ENCODE results near the gene RBL2.

Gene RBL2

DNA sequence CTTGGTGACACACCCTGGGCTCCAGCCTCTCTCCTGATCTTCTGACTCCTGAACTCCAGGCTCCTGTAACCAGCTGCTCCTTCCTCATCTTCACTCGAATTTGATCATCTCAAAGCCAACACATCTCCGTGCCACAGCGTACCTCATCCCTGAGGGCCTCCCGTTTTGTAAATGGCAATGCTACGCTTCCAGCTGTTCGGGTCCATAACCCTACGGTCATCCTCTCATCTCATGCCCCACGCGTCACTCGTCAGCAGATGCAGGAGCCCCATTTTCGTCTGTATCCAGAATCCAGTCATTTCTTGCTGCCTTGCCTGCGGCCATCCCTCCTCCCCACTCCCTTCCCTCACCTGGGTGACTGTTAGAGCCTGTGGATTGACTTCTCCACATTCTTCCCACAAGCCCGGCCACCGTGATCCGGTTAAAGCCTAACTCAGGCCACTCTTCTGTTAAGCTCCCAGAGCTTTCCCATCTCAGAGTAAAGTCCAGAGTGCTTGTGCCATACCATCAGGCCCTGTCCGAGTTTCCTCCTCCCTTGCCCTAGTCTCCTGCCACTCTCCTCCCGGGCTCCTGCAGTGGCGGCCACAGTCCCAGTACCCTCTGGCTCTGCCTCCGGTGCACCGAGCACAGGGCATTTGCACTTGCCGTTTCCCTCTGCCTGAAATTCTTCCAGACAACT lies 89.0 kb downstream of the RBL2 start:
- Histone ChIP-seq H2BK120ac (ENCODE audit: low read depth, low read length) (no peak overlapping the region), H3K79me2 (ENCODE audit: control insufficient read depth, insufficient read depth, low read length) (no peaks in the 10 kb centered on the region), H3K4ac (ENCODE audit: low read depth, low read length) (no peak overlapping the region), H3K4me2 (ENCODE audit: low read length) (no peak overlapping the region), H4K5ac (ENCODE audit: low read length) (no peak overlapping the region), H2AK5ac (ENCODE audit: low read length) (no peak overlapping the region), H3K27ac (ENCODE audit: low read depth, low read length) (no peak overlapping the region), H3K23ac (ENCODE audit: low read length) (no peak overlapping the region), H3K18ac (ENCODE audit: low read length) (no peak overlapping the region), H3K9ac (ENCODE audit: low read length) (no peak overlapping the region), H2BK5ac (ENCODE audit: low read length) (no peak overlapping the region), H3K4me3 (ENCODE audit: low read length) (no peak overlapping the region), H4K8ac (ENCODE audit: low read depth, low read length) (no peak overlapping the region), H3K79me1 (ENCODE audit: low read length) (no peaks in the 10 kb centered on the region), H3K27me3 (ENCODE audit: insufficient read depth, low read length, poor library complexity) (no peaks in the 10 kb centered on the region), H3K36me3 (ENCODE audit: control insufficient read depth, insufficient read depth, low read length) (no peaks in the 10 kb centered on the region), H3K4me1 (ENCODE audit: control insufficient read depth, low read depth, low read length) (no peaks in the 10 kb centered on the region), H3K56ac (ENCODE audit: low read length) (no peak overlapping the region), H2BK15ac (replicated peaks; ENCODE audit: low read depth) (no peak overlapping the region)
- no CpG with 5 or more reads among the region's 21 CpGs for WGBS (ENCODE audit: extremely low coverage, insufficient coverage, low lambda C conversion rate)
- no peak for DNase-seq

GRCh38 chr16:53523971-53524548 lies 89.8 kb downstream of the RBL2 start:
- DNase-seq, result no peak
- Histone ChIP-seq H3K27ac (ENCODE audit: low read depth, low read length) (no peak overlapping the region), H4K5ac (ENCODE audit: low read length) (no peak overlapping the region), H3K4me3 (ENCODE audit: low read length) (no peak overlapping the region), H3K9ac (ENCODE audit: low read length) (no peak overlapping the region), H3K4me1 (ENCODE audit: control insufficient read depth, low read depth, low read length) (no peaks in the 10 kb centered on the region), H2BK5ac (ENCODE audit: low read length) (no peak overlapping the region), H3K23ac (ENCODE audit: low read length) (no peak overlapping the region), H4K8ac (ENCODE audit: low read depth, low read length) (no peak overlapping the region), H3K79me1 (ENCODE audit: low read length) (no peaks in the 10 kb centered on the region), H3K56ac (ENCODE audit: low read length) (no peak overlapping the region), H3K79me2 (ENCODE audit: control insufficient read depth, insufficient read depth, low read length) (no peaks in the 10 kb centered on the region), H3K27me3 (ENCODE audit: insufficient read depth, low read length, poor library complexity) (no peaks in the 10 kb centered on the region), H3K36me3 (ENCODE audit: control insufficient read depth, insufficient read depth, low read length) (no peaks in the 10 kb centered on the region), H3K4ac (ENCODE audit: low read depth, low read length) (no peak overlapping the region), H2BK120ac (ENCODE audit: low read depth, low read length) (no peak overlapping the region), H2BK15ac (replicated peaks; ENCODE audit: low read depth) (no peak overlapping the region), H3K18ac (ENCODE audit: low read length) (no peak overlapping the region), H2AK5ac (ENCODE audit: low read length) (no peak overlapping the region), H3K4me2 (ENCODE audit: low read length) (no peak overlapping the region)
- no CpG with 5 or more reads among the region's 15 CpGs for WGBS (ENCODE audit: extremely low coverage, insufficient coverage, low lambda C conversion rate)

GRCh38 chr16:53528797-53529196 lies 94.5 kb downstream of the RBL2 start:
- H2BK15ac ChIP-seq (replicated peaks; ENCODE audit: low read depth), result no peak overlapping the region
- H3K4ac ChIP-seq (ENCODE audit: low read depth, low read length), result no peak overlapping the region
- H3K79me1 ChIP-seq (ENCODE audit: low read length), result no peaks in the 10 kb centered on the region
- H3K79me2 ChIP-seq (ENCODE audit: control insufficient read depth, insufficient read depth, low read length), result no peaks in the 10 kb centered on the region
- no peak overlapping the region for H4K5ac ChIP-seq (ENCODE audit: low read length)
- no peak overlapping the region for H2BK120ac ChIP-seq (ENCODE audit: low read depth, low read length)
- H3K4me3 ChIP-seq (ENCODE audit: low read length), result no peak overlapping the region
- no CpG with 5 or more reads among the region's 6 CpGs for WGBS (ENCODE audit: extremely low coverage, insufficient coverage, low lambda C conversion rate)
- no peak overlapping the region for H3K27ac ChIP-seq (ENCODE audit: low read depth, low read length)
- H3K23ac ChIP-seq (ENCODE audit: low read length), result no peak overlapping the region
- no peak overlapping the region for H3K9ac ChIP-seq (ENCODE audit: low read length)
- no peak overlapping the region for H3K4me2 ChIP-seq (ENCODE audit: low read length)
- no peak overlapping the region for H4K8ac ChIP-seq (ENCODE audit: low read depth, low read length)
- no peak for DNase-seq
- H3K4me1 ChIP-seq (ENCODE audit: control insufficient read depth, low read depth, low read length), result no peaks in the 10 kb centered on the region
- no peak overlapping the region for H3K18ac ChIP-seq (ENCODE audit: low read length)
- H2BK5ac ChIP-seq (ENCODE audit: low read length), result no peak overlapping the region
- no peaks in the 10 kb centered on the region for H3K27me3 ChIP-seq (ENCODE audit: insufficient read depth, low read length, poor library complexity)
- no peaks in the 10 kb centered on the region for H3K36me3 ChIP-seq (ENCODE audit: control insufficient read depth, insufficient read depth, low read length)
- no peak overlapping the region for H2AK5ac ChIP-seq (ENCODE audit: low read length)
- H3K56ac ChIP-seq (ENCODE audit: low read length), result no peak overlapping the region

DNA sequence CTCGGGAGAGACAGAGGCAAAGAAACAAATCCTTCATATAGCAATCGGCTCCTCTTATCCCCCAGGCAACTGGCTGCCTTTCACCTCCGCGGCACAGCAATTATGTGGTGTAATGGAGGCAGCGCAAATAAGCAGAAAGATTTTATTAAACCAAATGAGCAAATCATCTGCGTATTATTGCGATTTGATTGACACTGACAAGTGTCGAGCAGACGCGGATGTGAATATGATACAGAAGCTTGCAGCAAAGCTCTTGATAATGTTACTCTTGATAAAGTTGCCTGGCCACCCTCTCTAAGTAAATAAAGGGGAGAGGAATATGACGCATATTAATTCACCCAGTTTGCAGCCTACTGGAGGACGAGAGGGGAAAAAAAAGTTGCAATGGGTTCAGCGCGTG lies 95.2 kb downstream of the RBL2 start:
- H3K4ac ChIP-seq (ENCODE audit: low read depth, low read length), result no peak overlapping the region
- no peak overlapping the region for H3K27ac ChIP-seq (ENCODE audit: low read depth, low read length)

DNA sequence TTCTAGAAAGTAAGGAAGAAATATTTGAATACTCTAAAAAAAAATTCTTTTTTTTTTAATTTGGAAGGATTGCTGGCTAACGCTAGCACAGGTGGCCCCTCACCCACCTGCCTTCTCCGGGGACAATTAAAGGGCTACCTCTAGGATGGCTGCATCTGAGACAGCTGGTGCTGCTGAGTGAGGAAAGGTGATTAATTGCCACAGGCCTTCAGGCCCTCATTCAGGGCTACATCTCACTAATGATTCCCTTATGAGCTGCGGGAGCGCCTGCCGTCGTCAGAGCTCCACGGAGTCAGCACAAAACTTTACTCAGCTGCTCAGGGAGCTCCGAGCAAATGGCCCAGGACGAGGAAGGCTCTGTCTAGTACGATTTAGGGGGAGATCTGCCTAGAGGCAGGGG lies 95.8 kb downstream of the RBL2 start:
- Histone ChIP-seq H3K9ac (ENCODE audit: low read length) (no peak overlapping the region), H2BK5ac (ENCODE audit: low read length) (no peak overlapping the region), H3K4me1 (ENCODE audit: control insufficient read depth, low read depth, low read length) (no peaks in the 10 kb centered on the region), H2AK5ac (ENCODE audit: low read length) (no peak overlapping the region), H3K79me1 (ENCODE audit: low read length) (no peaks in the 10 kb centered on the region), H3K4me2 (ENCODE audit: low read length) (no peak overlapping the region), H3K36me3 (ENCODE audit: control insufficient read depth, insufficient read depth, low read length) (no peaks in the 10 kb centered on the region), H3K27me3 (ENCODE audit: insufficient read depth, low read length, poor library complexity) (no peaks in the 10 kb centered on the region), H3K23ac (ENCODE audit: low read length) (no peak overlapping the region), H3K4ac (ENCODE audit: low read depth, low read length) (no peak overlapping the region), H2BK120ac (ENCODE audit: low read depth, low read length) (no peak overlapping the region), H3K79me2 (ENCODE audit: control insufficient read depth, insufficient read depth, low read length) (no peaks in the 10 kb centered on the region), H4K8ac (ENCODE audit: low read depth, low read length) (no peak overlapping the region), H3K4me3 (ENCODE audit: low read length) (no peak overlapping the region), H4K5ac (ENCODE audit: low read length) (no peak overlapping the region), H3K27ac (ENCODE audit: low read depth, low read length) (no peak overlapping the region), H2BK15ac (replicated peaks; ENCODE audit: low read depth) (no peak overlapping the region), H3K56ac (ENCODE audit: low read length) (no peak overlapping the region), H3K18ac (ENCODE audit: low read length) (no peak overlapping the region)
- no peak for DNase-seq
- no CpG with 5 or more reads among the region's 10 CpGs for WGBS (ENCODE audit: extremely low coverage, insufficient coverage, low lambda C conversion rate)

More for the DNA sequence above, 95.2 kb downstream of the RBL2 start:
- Histone ChIP-seq H4K5ac (ENCODE audit: low read length) (no peak overlapping the region), H2BK5ac (ENCODE audit: low read length) (no peak overlapping the region), H3K18ac (ENCODE audit: low read length) (no peak overlapping the region), H2AK5ac (ENCODE audit: low read length) (no peak overlapping the region), H3K4me2 (ENCODE audit: low read length) (no peak overlapping the region), H3K9ac (ENCODE audit: low read length) (no peak overlapping the region), H3K36me3 (ENCODE audit: control insufficient read depth, insufficient read depth, low read length) (no peaks in the 10 kb centered on the region), H3K4me1 (ENCODE audit: control insufficient read depth, low read depth, low read length) (no peaks in the 10 kb centered on the region), H4K8ac (ENCODE audit: low read depth, low read length) (no peak overlapping the region), H2BK120ac (ENCODE audit: low read depth, low read length) (no peak overlapping the region), H2BK15ac (replicated peaks; ENCODE audit: low read depth) (no peak overlapping the region), H3K23ac (ENCODE audit: low read length) (no peak overlapping the region), H3K79me2 (ENCODE audit: control insufficient read depth, insufficient read depth, low read length) (no peaks in the 10 kb centered on the region), H3K56ac (ENCODE audit: low read length) (no peak overlapping the region), H3K79me1 (ENCODE audit: low read length) (no peaks in the 10 kb centered on the region), H3K27me3 (ENCODE audit: insufficient read depth, low read length, poor library complexity) (no peaks in the 10 kb centered on the region), H3K4me3 (ENCODE audit: low read length) (no peak overlapping the region)
- no CpG with 5 or more reads among the region's 14 CpGs for WGBS (ENCODE audit: extremely low coverage, insufficient coverage, low lambda C conversion rate)
- DNase-seq, result no peak

GRCh38 chr16:53530741-53531140 lies 96.5 kb downstream of the RBL2 start:
- WGBS (ENCODE audit: extremely low coverage, insufficient coverage, low lambda C conversion rate), result no CpG with 5 or more reads among the region's 1 CpG
- H3K4me3 ChIP-seq (ENCODE audit: low read length), result no peak overlapping the region

More at GRCh38 chr16:53530741-53531140, 96.5 kb downstream of the RBL2 start:
- H3K27me3 ChIP-seq (ENCODE audit: insufficient read depth, low read length, poor library complexity), result no peaks in the 10 kb centered on the region
- no peak overlapping the region for H3K4ac ChIP-seq (ENCODE audit: low read depth, low read length)
- no peak overlapping the region for H3K56ac ChIP-seq (ENCODE audit: low read length)
- H4K5ac ChIP-seq (ENCODE audit: low read length), result no peak overlapping the region
- no peaks in the 10 kb centered on the region for H3K79me2 ChIP-seq (ENCODE audit: control insufficient read depth, insufficient read depth, low read length)
- no peak overlapping the region for H3K23ac ChIP-seq (ENCODE audit: low read length)
- H3K4me2 ChIP-seq (ENCODE audit: low read length), result no peak overlapping the region
- no peak overlapping the region for H2AK5ac ChIP-seq (ENCODE audit: low read length)
- H2BK15ac ChIP-seq (replicated peaks; ENCODE audit: low read depth), result no peak overlapping the region
- no peak overlapping the region for H3K9ac ChIP-seq (ENCODE audit: low read length)
- DNase-seq, result no peak
- no peak overlapping the region for H2BK120ac ChIP-seq (ENCODE audit: low read depth, low read length)
- H4K8ac ChIP-seq (ENCODE audit: low read depth, low read length), result no peak overlapping the region
- no peaks in the 10 kb centered on the region for H3K4me1 ChIP-seq (ENCODE audit: control insufficient read depth, low read depth, low read length)
- no peaks in the 10 kb centered on the region for H3K36me3 ChIP-seq (ENCODE audit: control insufficient read depth, insufficient read depth, low read length)
- H2BK5ac ChIP-seq (ENCODE audit: low read length), result no peak overlapping the region
- no peak overlapping the region for H3K27ac ChIP-seq (ENCODE audit: low read depth, low read length)
- no peaks in the 10 kb centered on the region for H3K79me1 ChIP-seq (ENCODE audit: low read length)
- H3K18ac ChIP-seq (ENCODE audit: low read length), result no peak overlapping the region

Measured in mesendoderm (in vitro differentiated cells).